IMR-90 (cell line): Measurements from ENCODE around the gene NXF1. TPM values are rescaled to one million over a fixed set of nuclear protein-coding genes. Genes with fewer than 3 reads are reported as not detected.

Experiments
- ATAC-seq: fragments of 200-7000 bp; cut with Tn5 transposase; 2 replicates; pipeline ENCODE4 v1.9.1; 2020; ENCODE audit warnings: low read depth, mild to moderate bottlenecking, moderate library complexity
- BruUV-seq: library from RNA; stranded (reverse); fragments of 400-500 nt; replicated peaks from 2 replicates; lab custom pipeline; 2021; lab: Mats Ljungman, UMichigan
- CTCF ChIA-PET: fragments of 300-600 bp; formaldehyde crosslinking; extraction: SDS; loops from one replicate; lab custom pipeline; 2021; ENCODE audit warnings: antibody characterized with exemption; lab: Yijun Ruan, JAX
- POLR2A ChIA-PET: fragments of 300-600 bp; sonication (Branson Sonifier 250); formaldehyde crosslinking; loops from one replicate; lab custom pipeline; 2022; ENCODE audit warnings: antibody characterized with exemption; ENCODE audit not compliant: unreplicated experiment; lab: Charles Lee
- DNase-seq: peaks from one replicate; pipeline ENCODE4 v3.0.0; 2013
- H2AFZ ChIP-seq: replicated peaks from 2 replicates; pipeline ENCODE3; 2013; ENCODE audit warnings: low read length, mild to moderate bottlenecking; ENCODE audit not compliant: poor library complexity
- H2AK5ac ChIP-seq: 2 replicates; pipeline ENCODE4 v1.6.1; 2013; ENCODE audit warnings: low read depth, low read length, inconsistent platforms
- H2AK9ac ChIP-seq: replicated peaks from 2 replicates; pipeline ENCODE3; 2013; ENCODE audit warnings: mild to moderate bottlenecking, low read depth, low read length, moderate library complexity; ENCODE audit not compliant: poor library complexity
- H2BK120ac ChIP-seq: 2 replicates; pipeline ENCODE4 v1.6.1; 2013; ENCODE audit warnings: low read depth, low read length, inconsistent platforms
- H2BK15ac ChIP-seq: 3 replicates; pipeline ENCODE4 v1.6.1; 2013; ENCODE audit warnings: low read depth, low read length, inconsistent platforms
- H2BK20ac ChIP-seq: 2 replicates; pipeline ENCODE4 v1.6.1; 2013; ENCODE audit warnings: low read depth, mild to moderate bottlenecking, inconsistent platforms, low read length, moderate library complexity
- H2BK5ac ChIP-seq: 2 replicates; pipeline ENCODE4 v1.6.1; 2013; ENCODE audit warnings: mild to moderate bottlenecking, low read depth, low read length, inconsistent platforms; ENCODE audit not compliant: poor library complexity, severe bottlenecking
- H3K14ac ChIP-seq: replicated peaks from 2 replicates; pipeline ENCODE4 v1.6.1; 2013; ENCODE audit warnings: low read depth, low read length, inconsistent platforms
- H3K18ac ChIP-seq: 2 replicates; pipeline ENCODE4 v1.6.1; 2013; ENCODE audit warnings: low read depth, low read length, control low read depth
- H3K23ac ChIP-seq: 2 replicates; pipeline ENCODE4 v1.6.1; 2013; ENCODE audit warnings: low read depth, low read length, inconsistent platforms
- H3K27ac ChIP-seq: 2 replicates; pipeline ENCODE4 v1.5.1; 2013; ENCODE audit warnings: mild to moderate bottlenecking, control low read depth, low read length; ENCODE audit not compliant: insufficient read depth
- H3K27me3 ChIP-seq: 2 replicates; pipeline ENCODE4 v1.6.1; 2013; ENCODE audit warnings: low read length; ENCODE audit not compliant: control insufficient read depth, insufficient read depth
- H3K36me3 ChIP-seq: 2 replicates; pipeline ENCODE4 v1.6.1; 2013; ENCODE audit warnings: low read length, mixed read lengths; ENCODE audit not compliant: control insufficient read depth, insufficient read depth
- H3K4ac ChIP-seq: 2 replicates; pipeline ENCODE4 v1.6.1; 2013; ENCODE audit warnings: low read depth, low read length, inconsistent platforms
- H3K4me1 ChIP-seq: 2 replicates; pipeline ENCODE4 v1.6.1; 2013; ENCODE audit warnings: low read length, mixed read lengths; ENCODE audit not compliant: control insufficient read depth, insufficient read depth
- H3K4me2 ChIP-seq: 2 replicates; pipeline ENCODE4 v1.6.1; 2013; ENCODE audit warnings: low read depth, mild to moderate bottlenecking, control low read depth, low read length, moderate library complexity
- H3K4me3 ChIP-seq: 2 replicates; pipeline ENCODE4 v1.5.1; 2013; ENCODE audit warnings: low read depth, mild to moderate bottlenecking, control low read depth, low read length, moderate library complexity; ENCODE audit not compliant: insufficient read depth
- H3K56ac ChIP-seq: 2 replicates; pipeline ENCODE4 v1.6.1; 2013; ENCODE audit warnings: low read length, inconsistent platforms; ENCODE audit not compliant: insufficient read depth; ENCODE audit errors: extremely low read depth
- H3K79me1 ChIP-seq, 2 experiments: 2 replicates each; pipeline ENCODE4 v1.6.1; 2013; ENCODE audit warnings: low read length in 2 of 2, inconsistent platforms in 1 of 2, low read depth in 1 of 2
- H3K9ac ChIP-seq: 2 replicates; pipeline ENCODE4 v1.6.1; 2013; ENCODE audit warnings: low read depth, low read length, control low read depth
- H3K9me1 ChIP-seq: 2 replicates; pipeline ENCODE4 v1.6.1; 2013; ENCODE audit warnings: low read length, inconsistent platforms; ENCODE audit not compliant: insufficient read depth
- H3K9me3 ChIP-seq: 2 replicates; pipeline ENCODE4 v1.6.1; 2013; ENCODE audit warnings: low read length; ENCODE audit not compliant: control insufficient read depth, insufficient read depth
- H4K20me1 ChIP-seq: 2 replicates; pipeline ENCODE4 v1.6.1; 2013; ENCODE audit warnings: low read length, inconsistent platforms; ENCODE audit not compliant: insufficient read depth
- H4K5ac ChIP-seq: 2 replicates; pipeline ENCODE4 v1.6.1; 2013; ENCODE audit warnings: mild to moderate bottlenecking, low read depth, low read length, control low read depth
- H4K8ac ChIP-seq, 2 experiments: 2 replicates each; pipeline ENCODE4 v1.6.1; 2013; ENCODE audit warnings: low read depth in 2 of 2, low read length in 2 of 2, control low read depth in 1 of 2, inconsistent platforms in 1 of 2
- H4K91ac ChIP-seq: 2 replicates; pipeline ENCODE4 v1.6.1; 2013; ENCODE audit warnings: low read depth, low read length, inconsistent platforms; ENCODE audit not compliant: insufficient read depth
- RCOR1 ChIP-seq: IDR thresholded peaks from 2 replicates; pipeline ENCODE4 v1.6.1; 2012; ENCODE audit warnings: mild to moderate bottlenecking, low read length, improper control_type of control experiment; ENCODE audit not compliant: insufficient replicate concordance
- RFX5 ChIP-seq: IDR thresholded peaks from 2 replicates; pipeline ENCODE4 v1.8.0; 2012; ENCODE audit warnings: low read depth, mild to moderate bottlenecking, low read length, moderate library complexity
- dilution Hi-C: fragments of 300-500 bp; cut with HindIII; formaldehyde crosslinking; loops from one replicate; pipeline ENCODE4 v1.14.3; 2018; ENCODE audit warnings: low sequenced_read_pairs; ENCODE audit not compliant: unreplicated experiment
- in situ Hi-C: fragments of 300-500 bp; cut with MboI; formaldehyde crosslinking; loops from 3 replicates; pipeline ENCODE4 v1.14.3; 2019; ENCODE audit warnings: low sequenced_read_pairs, inconsistent platforms, mixed read lengths
- intact Hi-C: fragments of 100-400 bp; cut with micrococcal nuclease; formaldehyde crosslinking; loops from 2 replicates; pipeline ENCODE4 v1.10.0; 2022
- polyA plus RNA-seq, 3 experiments: library from polyadenylated mRNA; depleted of rRNA; stranded (reverse); fragments of >200 nt; gene quantifications; 2 replicates each; pipeline ENCODE4 v1.2.3, GENCODE V29; 2012; ENCODE audit warnings: low replicate concordance in 1 of 3
- total RNA-seq: library from RNA; depleted of rRNA; stranded (reverse); fragments of >200 nt; gene quantifications from 2 replicates; pipeline ENCODE4 v1.2.3, GENCODE V29; 2012

Gene NXF1
- total and polyA plus RNA-seq, 2 of the 4 experiments (the other 2 are of a cell fraction) = 26.3 to 97.4 TPM

GRCh38 chr11:62853279-62853965 lies 48.2 kb upstream of the NXF1 start (continued):
- no peak for TF ChIP-seq RFX5

- ATAC-seq (no peak), DNase-seq (no peak)
- H3K9me3 ChIP-seq = no peaks in the 10 kb centered on the region
- no peak overlapping the region for H3K4me2 ChIP-seq
- H3K4me1 ChIP-seq = peaks cover 2% of the 10 kb centered on the region; the same call in 1 of the 2 replicates
- H3K36me3 ChIP-seq = peaks cover 30% of the 10 kb centered on the region
- no peak overlapping the region for H2AK9ac ChIP-seq
- in situ Hi-C loops = loop anchor here (25.0 kb wide), 1 partner anchor 465 kb away; no protein-coding TSS in a partner anchor
- no peak overlapping the region for H4K91ac ChIP-seq
- peaks cover 20 to 50% of the 10 kb centered on the region in 2 experiments for H3K79me1 ChIP-seq
- no peak overlapping the region for H4K5ac ChIP-seq
- no peak overlapping the region for H2BK5ac ChIP-seq
- intact Hi-C loops = no loop called here
- H2AFZ ChIP-seq = no peak overlapping the region
- BruUV-seq = no TSS peak
- no peak overlapping the region for H3K4me3 ChIP-seq
- no peak overlapping the region for H4K8ac ChIP-seq
- no peak overlapping the region for H3K18ac ChIP-seq
- peaks cover 42% of the 10 kb centered on the region for H4K20me1 ChIP-seq
- H2BK20ac ChIP-seq = no peak overlapping the region
- H3K9ac ChIP-seq = no peak overlapping the region
- dilution Hi-C loops = no loop called here
- no peak overlapping the region for H3K14ac ChIP-seq
- H3K27me3 ChIP-seq = no peaks in the 10 kb centered on the region
- H2AK5ac ChIP-seq = no peak overlapping the region
- 0 out of 2 replicates have a peak, but pooled peaks cover 4% of the 10 kb centered on the region for H3K9me1 ChIP-seq
- ChIA-PET CTCF (no interaction called here), POLR2A (no interaction called here)
- 0 out of 2 replicates have a peak overlapping the region, but pooled peaks have one; percentile 70 for H3K23ac ChIP-seq
- H3K56ac ChIP-seq = no peak overlapping the region
- no peak for TF ChIP-seq RCOR1
- no peak overlapping the region for H3K4ac ChIP-seq
- H2BK120ac ChIP-seq = no peak overlapping the region
- no peak overlapping the region for H3K27ac ChIP-seq
- no peak overlapping the region for H2BK15ac ChIP-seq
Measured at GRCh38 chr11:62852523-62853188, 47.4 kb upstream of the NXF1 start.
